Body of pancreas (tissue), 4 donors: ENCODE data around the gene PTX4. TPM values are rescaled to one million over a fixed set of nuclear protein-coding genes. Genes with fewer than 3 reads are reported as not detected.

Experiments
- ATAC-seq: fragments of 150-250 bp; one replicate; pipeline ENCODE4 v1.9.1; 2016
- DNase-seq, 4 donors: peaks; one replicate each; pipeline ENCODE4 v3.0.0-alpha.2; 2019
- H3K27ac ChIP-seq, 4 donors: fragments of 200-600 bp; sonication (generic); 1 replicate in 3 of 4; 2 replicates in 1 of 4; pipeline versions ENCODE4 v1.5.1 to v1.6.1; 2016 to 2019; ENCODE audit warnings: mild to moderate bottlenecking in 1 of 4, mixed read lengths in 1 of 4, moderate library complexity in 1 of 4
- H3K27me3 ChIP-seq, 2 donors: fragments of 200-600 bp; sonication (generic); one replicate each; pipeline ENCODE4 v1.6.0; 2016; ENCODE audit warnings: mild to moderate bottlenecking in 1 of 2
- H3K36me3 ChIP-seq, 2 donors: fragments of 200-600 bp; sonication (generic); replicated peaks in 1 of 2; 2 replicates each; pipeline ENCODE4 v1.5.1; 2016; ENCODE audit warnings: low read depth in 2 of 2; ENCODE audit not compliant: insufficient read depth in 1 of 2
- H3K4me1 ChIP-seq: fragments of 200-600 bp; sonication (generic); one replicate; pipeline ENCODE4 v1.6.0; 2016
- H3K4me3 ChIP-seq, 2 donors: fragments of 200-600 bp; sonication (generic); 1 replicate in 1 of 2; 2 replicates in 1 of 2; pipeline ENCODE4 v1.5.1; 2016 to 2019
- H3K9me3 ChIP-seq, 3 donors: fragments of 200-600 bp; sonication (generic); 1 replicate in 2 of 3; 2 replicates in 1 of 3; pipeline ENCODE4 v1.5.1; 2016
- CTCF ChIP-seq, 7 experiments: fragments of 450-650 bp in 4 of 7; fragments of 200-600 bp in 3 of 7; sonication (generic) in 3 of 7; IDR thresholded peaks; one replicate each; pipeline ENCODE4 v1.5.1; 2016 to 2019; ENCODE audit warnings: antibody characterized with exemption in 7 of 7
- POLR2A ChIP-seq, 3 donors: fragments of 450-650 bp; IDR thresholded peaks; one replicate each; pipeline ENCODE4 v1.6.1; 2016; ENCODE audit warnings: antibody characterized with exemption in 3 of 3, mild to moderate bottlenecking in 2 of 3
- WGBS, 2 donors: methylation state at CpG; one replicate each; pipeline ENCODE4 v1.1.5; 2017; 5-methylcytosine and 5-hydroxymethylcytosine counted together
- intact Hi-C: fragments of 100-400 bp; cut with DNase I; formaldehyde crosslinking; loops from one replicate; pipeline ENCODE4 v1.15.1; 2023
- total RNA-seq, 2 donors: library from RNA; depleted of rRNA; stranded (reverse); fragments of >200 nt; gene quantifications; one replicate each; pipeline ENCODE4 v1.1.0, GENCODE V29; 2016

Gene PTX4
- total RNA-seq, 2 donors from 2014 or later, result not detected

- no peaks in the 10 kb centered on the region for H3K36me3 ChIP-seq
- ATAC-seq, result no peak
- TF ChIP-seq POLR2A (IDR thresholded peaks at IDR 0.05), result no peak
- TF ChIP-seq CTCF (IDR thresholded peaks at IDR 0.05), result no peak
- intact Hi-C loops, result no loop called here
- 79 to 92% methylated on average over 11 to 12 of the region's 12 CpGs for WGBS, 2 donors
- H3K27me3 ChIP-seq, result no peaks in the 10 kb centered on the region
- no peak for DNase-seq
- H3K4me1 ChIP-seq, result peaks cover 21% of the 10 kb centered on the region
- H3K4me3 ChIP-seq, result no peak overlapping the region
- H3K27ac ChIP-seq, result no peak overlapping the region
- H3K9me3 ChIP-seq, result no peaks in the 10 kb centered on the region
These were observed 2.6 kb upstream of the PTX4 start for GRCh38 chr16:1491327-1491726.

- Histone ChIP-seq H3K36me3 (no peaks in the 10 kb centered on the region), H3K27ac (no peak overlapping the region), H3K4me1 (peaks cover 12% of the 10 kb centered on the region), H3K9me3 (no peaks in the 10 kb centered on the region), H3K27me3 (no peaks in the 10 kb centered on the region), H3K4me3 (no peak overlapping the region)
- 80 to 83% methylated on average over 12 of the region's 12 CpGs for WGBS, 2 donors
- TF ChIP-seq CTCF (IDR thresholded peaks at IDR 0.05) (no peak), POLR2A (IDR thresholded peaks at IDR 0.05) (no peak)
- intact Hi-C loops, result no loop called here
- DNase-seq (no peak), ATAC-seq (no peak)
These were observed 333 bp upstream of the PTX4 start for GRCh38 chr16:1489077-1489476.

GRCh38 chr16:1488054-1488601, 616 bp downstream of the PTX4 start:
- WGBS, 2 donors, result 68 to 82% methylated on average over 14 to 24 of the region's 24 CpGs
- intact Hi-C loops, result no loop called here
- DNase-seq, result no peak

GRCh38 chr16:1487395-1488053, 1.2 kb downstream of the PTX4 start:
- DNase-seq (no peak), ATAC-seq (no peak)
- H3K4me1 ChIP-seq, result peaks cover 4% of the 10 kb centered on the region
- no peaks in the 10 kb centered on the region for H3K36me3 ChIP-seq
- no peaks in the 10 kb centered on the region for H3K9me3 ChIP-seq
- H3K27ac ChIP-seq, result no peak overlapping the region
- intact Hi-C loops, result no loop called here
- H3K4me3 ChIP-seq, result no peak overlapping the region
- H3K27me3 ChIP-seq, result no peaks in the 10 kb centered on the region
- TF ChIP-seq CTCF (IDR thresholded peaks at IDR 0.05), result no peak
- no peak for TF ChIP-seq POLR2A (IDR thresholded peaks at IDR 0.05)
- WGBS, 2 donors, result 51 to 74% methylated on average over 3 to 32 of the region's 39 CpGs

More at GRCh38 chr16:1488054-1488601, 616 bp downstream of the PTX4 start:
- H3K36me3 ChIP-seq, result no peaks in the 10 kb centered on the region
- no peak for ATAC-seq
- H3K9me3 ChIP-seq, result no peaks in the 10 kb centered on the region
- TF ChIP-seq CTCF (IDR thresholded peaks at IDR 0.05) (no peak), POLR2A (IDR thresholded peaks at IDR 0.05) (no peak)
- no peak overlapping the region for H3K27ac ChIP-seq
- no peaks in the 10 kb centered on the region for H3K27me3 ChIP-seq
- no peak overlapping the region for H3K4me3 ChIP-seq
- H3K4me1 ChIP-seq, result peaks cover 9% of the 10 kb centered on the region
